ENCODE data around the gene IL22RA2.
"Not testable (repeated sequence)": the region's sequence is repeated elsewhere in the genome, so short reads cannot be mapped to it uniquely, and the experiment has no call there.

DNA sequence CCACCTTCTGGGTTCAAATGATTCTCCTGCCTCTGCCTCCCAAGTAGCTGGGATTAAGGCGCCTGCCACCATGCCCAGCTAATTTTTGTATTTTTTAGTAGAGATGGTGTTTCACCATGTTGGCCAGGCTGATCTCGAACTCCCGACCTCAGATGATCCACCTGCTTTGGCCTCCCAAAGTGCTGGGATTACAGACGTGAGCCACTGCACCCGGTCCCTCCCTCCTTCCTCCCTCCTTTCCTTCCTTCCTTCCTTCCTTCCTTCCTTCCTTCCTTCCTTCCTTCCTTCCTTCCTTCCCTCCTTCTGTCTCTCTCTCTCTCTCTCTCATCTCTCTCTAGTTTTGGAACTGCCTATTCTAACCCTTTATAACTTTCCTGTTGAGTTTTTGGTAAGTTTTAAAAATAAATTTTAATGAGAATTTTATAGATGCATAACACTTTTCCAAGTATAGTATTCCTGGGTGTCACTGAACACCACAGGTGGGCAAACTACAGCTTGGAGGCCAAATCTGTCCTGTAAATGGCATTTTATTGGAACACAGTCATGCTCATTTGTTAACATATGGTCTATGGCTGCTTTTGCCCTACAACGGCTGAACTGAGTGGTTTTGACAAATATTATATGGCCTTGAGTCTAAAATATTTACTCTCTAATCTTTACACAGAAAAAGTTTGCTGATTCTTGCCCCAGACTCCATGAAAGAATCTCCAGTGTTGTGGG lies 66.2 kb downstream of the IL22RA2 start:
- not testable (repeated sequence) for TF ChIP-seq TEAD4 (IDR thresholded peaks at IDR 0.05; ENCODE audit: borderline replicate concordance, insufficient read depth); CHD2 (IDR thresholded peaks at IDR 0.05; ENCODE audit: low read length, partially characterized antibody); FOXJ3 (CRISPR knock-in tag; IDR thresholded peaks at IDR 0.05); YY1 (IDR thresholded peaks at IDR 0.05; ENCODE audit: low read depth); JUND (IDR thresholded peaks at IDR 0.05); FOXM1 (IDR thresholded peaks at IDR 0.05; ENCODE audit: low read depth)
- TF ChIP-seq, protein P1, sequence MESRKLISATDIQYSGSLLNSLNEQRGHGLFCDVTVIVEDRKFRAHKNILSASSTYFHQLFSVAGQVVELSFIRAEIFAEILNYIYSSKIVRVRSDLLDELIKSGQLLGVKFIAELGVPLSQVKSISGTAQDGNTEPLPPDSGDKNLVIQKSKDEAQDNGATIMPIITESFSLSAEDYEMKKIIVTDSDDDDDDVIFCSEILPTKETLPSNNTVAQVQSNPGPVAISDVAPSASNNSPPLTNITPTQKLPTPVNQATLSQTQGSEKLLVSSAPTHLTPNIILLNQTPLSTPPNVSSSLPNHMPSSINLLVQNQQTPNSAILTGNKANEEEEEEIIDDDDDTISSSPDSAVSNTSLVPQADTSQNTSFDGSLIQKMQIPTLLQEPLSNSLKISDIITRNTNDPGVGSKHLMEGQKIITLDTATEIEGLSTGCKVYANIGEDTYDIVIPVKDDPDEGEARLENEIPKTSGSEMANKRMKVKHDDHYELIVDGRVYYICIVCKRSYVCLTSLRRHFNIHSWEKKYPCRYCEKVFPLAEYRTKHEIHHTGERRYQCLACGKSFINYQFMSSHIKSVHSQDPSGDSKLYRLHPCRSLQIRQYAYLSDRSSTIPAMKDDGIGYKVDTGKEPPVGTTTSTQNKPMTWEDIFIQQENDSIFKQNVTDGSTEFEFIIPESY (IDR thresholded peaks at IDR 0.05; ENCODE audit: borderline replicate concordance, low read depth) = not testable (repeated sequence)
- TF ChIP-seq, protein P2, sequence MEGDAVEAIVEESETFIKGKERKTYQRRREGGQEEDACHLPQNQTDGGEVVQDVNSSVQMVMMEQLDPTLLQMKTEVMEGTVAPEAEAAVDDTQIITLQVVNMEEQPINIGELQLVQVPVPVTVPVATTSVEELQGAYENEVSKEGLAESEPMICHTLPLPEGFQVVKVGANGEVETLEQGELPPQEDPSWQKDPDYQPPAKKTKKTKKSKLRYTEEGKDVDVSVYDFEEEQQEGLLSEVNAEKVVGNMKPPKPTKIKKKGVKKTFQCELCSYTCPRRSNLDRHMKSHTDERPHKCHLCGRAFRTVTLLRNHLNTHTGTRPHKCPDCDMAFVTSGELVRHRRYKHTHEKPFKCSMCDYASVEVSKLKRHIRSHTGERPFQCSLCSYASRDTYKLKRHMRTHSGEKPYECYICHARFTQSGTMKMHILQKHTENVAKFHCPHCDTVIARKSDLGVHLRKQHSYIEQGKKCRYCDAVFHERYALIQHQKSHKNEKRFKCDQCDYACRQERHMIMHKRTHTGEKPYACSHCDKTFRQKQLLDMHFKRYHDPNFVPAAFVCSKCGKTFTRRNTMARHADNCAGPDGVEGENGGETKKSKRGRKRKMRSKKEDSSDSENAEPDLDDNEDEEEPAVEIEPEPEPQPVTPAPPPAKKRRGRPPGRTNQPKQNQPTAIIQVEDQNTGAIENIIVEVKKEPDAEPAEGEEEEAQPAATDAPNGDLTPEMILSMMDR (IDR thresholded peaks at IDR 0.05) = not testable (repeated sequence)
- TF ChIP-seq, protein P3, sequence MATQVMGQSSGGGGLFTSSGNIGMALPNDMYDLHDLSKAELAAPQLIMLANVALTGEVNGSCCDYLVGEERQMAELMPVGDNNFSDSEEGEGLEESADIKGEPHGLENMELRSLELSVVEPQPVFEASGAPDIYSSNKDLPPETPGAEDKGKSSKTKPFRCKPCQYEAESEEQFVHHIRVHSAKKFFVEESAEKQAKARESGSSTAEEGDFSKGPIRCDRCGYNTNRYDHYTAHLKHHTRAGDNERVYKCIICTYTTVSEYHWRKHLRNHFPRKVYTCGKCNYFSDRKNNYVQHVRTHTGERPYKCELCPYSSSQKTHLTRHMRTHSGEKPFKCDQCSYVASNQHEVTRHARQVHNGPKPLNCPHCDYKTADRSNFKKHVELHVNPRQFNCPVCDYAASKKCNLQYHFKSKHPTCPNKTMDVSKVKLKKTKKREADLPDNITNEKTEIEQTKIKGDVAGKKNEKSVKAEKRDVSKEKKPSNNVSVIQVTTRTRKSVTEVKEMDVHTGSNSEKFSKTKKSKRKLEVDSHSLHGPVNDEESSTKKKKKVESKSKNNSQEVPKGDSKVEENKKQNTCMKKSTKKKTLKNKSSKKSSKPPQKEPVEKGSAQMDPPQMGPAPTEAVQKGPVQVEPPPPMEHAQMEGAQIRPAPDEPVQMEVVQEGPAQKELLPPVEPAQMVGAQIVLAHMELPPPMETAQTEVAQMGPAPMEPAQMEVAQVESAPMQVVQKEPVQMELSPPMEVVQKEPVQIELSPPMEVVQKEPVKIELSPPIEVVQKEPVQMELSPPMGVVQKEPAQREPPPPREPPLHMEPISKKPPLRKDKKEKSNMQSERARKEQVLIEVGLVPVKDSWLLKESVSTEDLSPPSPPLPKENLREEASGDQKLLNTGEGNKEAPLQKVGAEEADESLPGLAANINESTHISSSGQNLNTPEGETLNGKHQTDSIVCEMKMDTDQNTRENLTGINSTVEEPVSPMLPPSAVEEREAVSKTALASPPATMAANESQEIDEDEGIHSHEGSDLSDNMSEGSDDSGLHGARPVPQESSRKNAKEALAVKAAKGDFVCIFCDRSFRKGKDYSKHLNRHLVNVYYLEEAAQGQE (IDR thresholded peaks at IDR 0.05; ENCODE audit: low read depth, low read length) = not testable (repeated sequence)
